ENCODE measurements around the gene NPC2. TPM values are rescaled to one million over a fixed set of nuclear protein-coding genes. Genes with fewer than 3 reads are reported as not detected.

The NPC2 gene
- total and polyA plus RNA-seq, 9 of the 15 experiments (the other 6 are each of a cell fraction or from before 2014, with no cell fraction given), result 16.6 to 74.1 (median 32.6) TPM

DNA sequence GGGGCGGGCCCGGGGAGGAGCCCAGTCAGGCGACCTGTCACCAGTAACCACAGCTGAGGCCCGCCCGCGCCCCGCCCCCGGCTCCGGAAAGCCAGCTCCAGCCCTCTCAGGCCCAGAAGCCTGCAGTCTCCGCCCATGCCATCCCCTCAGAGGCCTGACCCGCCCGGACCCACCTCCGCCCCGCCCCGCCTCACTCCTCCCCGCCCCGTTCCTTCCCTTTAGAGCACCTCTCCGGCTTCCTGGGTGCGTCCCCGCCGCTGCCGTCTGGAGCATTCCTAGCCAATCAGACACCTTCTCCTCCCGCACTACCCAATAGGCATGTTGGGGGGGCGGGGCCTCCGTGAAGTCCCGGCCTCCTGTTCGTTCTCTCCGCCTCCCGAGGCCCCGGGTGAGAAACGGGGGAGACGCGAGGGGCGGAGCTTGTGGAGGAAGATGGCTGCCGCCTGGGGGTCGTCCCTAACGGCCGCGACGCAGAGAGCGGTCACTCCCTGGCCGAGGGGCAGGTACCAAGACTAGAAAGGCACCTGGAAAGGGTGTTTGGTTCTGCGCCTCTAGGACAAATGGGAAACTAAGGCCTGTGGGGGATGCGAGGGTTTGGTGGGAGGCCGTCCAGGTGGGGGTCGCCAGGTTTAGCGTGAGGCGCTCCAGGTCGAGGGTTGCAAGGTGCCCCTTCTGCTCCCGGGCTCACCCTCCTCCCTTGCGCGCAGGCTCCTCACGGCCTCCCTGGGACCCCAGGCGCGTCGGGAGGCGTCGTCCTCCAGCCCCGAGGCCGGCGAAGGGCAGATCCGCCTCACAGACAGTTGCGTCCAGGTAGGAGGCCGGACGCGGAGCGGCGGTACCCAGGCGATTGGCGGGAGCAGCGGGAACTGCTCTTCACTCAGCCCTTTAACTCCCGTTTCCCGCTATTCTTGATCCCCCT, 497 bp upstream of the NPC2 start, which contains the start of gene ISCA2 (continued):
- TF ChIP-seq REST (IDR thresholded peaks at IDR 0.05; ENCODE audit: borderline replicate concordance) (no peak), REST (CRISPR knock-in tag; IDR thresholded peaks at IDR 0.05; ENCODE audit: low read depth) (no peak), ILF3 (IDR thresholded peaks at IDR 0.05; ENCODE audit: borderline replicate concordance) (no peak), ZFP30 (CRISPR knock-in tag; IDR thresholded peaks at IDR 0.05; ENCODE audit: borderline replicate concordance) (no peak), HMG20A (CRISPR knock-in tag; conservative IDR thresholded peaks at IDR 0.05) (no peak), NFE2 (IDR thresholded peaks at IDR 0.05; ENCODE audit: low read depth) (no peak), GABPB2 (CRISPR knock-in tag; conservative IDR thresholded peaks at IDR 0.05) (no peak), LARP7 (IDR thresholded peaks at IDR 0.05) (no peak), RREB1 (CRISPR knock-in tag; IDR thresholded peaks at IDR 0.05) (no peak), ZFP1 (CRISPR knock-in tag; IDR thresholded peaks at IDR 0.05) (no peak), MAZ (CRISPR knock-in tag; conservative IDR thresholded peaks at IDR 0.05 in 1 of 2, IDR thresholded peaks at IDR 0.05 in 1 of 2) (peak in 1 of 2 experiments; percentile 46; a peak in 1 of 4 replicates), SPI1 (IDR thresholded peaks at IDR 0.05; ENCODE audit: borderline replicate concordance, low read depth, low read length) (no peak), KDM2B (CRISPR knock-in tag; IDR thresholded peaks at IDR 0.05) (no peak), POLR3G (IDR thresholded peaks at IDR 0.05; ENCODE audit: extremely low read depth, insufficient read length, insufficient replicate concordance) (no peak)

Measured in K562 (cell line).